Left hindlimb (tissue), 1 donor: ENCODE measurements around the gene ACR.
"Not testable (repeated sequence)": the region's sequence is repeated elsewhere in the genome, so short reads cannot be mapped to it uniquely, and the experiment has no call there.

Experiments
- DNase-seq: peaks from one replicate; pipeline ENCODE4 v3.0.0-alpha.2; 2018

ACR gene

DNA sequence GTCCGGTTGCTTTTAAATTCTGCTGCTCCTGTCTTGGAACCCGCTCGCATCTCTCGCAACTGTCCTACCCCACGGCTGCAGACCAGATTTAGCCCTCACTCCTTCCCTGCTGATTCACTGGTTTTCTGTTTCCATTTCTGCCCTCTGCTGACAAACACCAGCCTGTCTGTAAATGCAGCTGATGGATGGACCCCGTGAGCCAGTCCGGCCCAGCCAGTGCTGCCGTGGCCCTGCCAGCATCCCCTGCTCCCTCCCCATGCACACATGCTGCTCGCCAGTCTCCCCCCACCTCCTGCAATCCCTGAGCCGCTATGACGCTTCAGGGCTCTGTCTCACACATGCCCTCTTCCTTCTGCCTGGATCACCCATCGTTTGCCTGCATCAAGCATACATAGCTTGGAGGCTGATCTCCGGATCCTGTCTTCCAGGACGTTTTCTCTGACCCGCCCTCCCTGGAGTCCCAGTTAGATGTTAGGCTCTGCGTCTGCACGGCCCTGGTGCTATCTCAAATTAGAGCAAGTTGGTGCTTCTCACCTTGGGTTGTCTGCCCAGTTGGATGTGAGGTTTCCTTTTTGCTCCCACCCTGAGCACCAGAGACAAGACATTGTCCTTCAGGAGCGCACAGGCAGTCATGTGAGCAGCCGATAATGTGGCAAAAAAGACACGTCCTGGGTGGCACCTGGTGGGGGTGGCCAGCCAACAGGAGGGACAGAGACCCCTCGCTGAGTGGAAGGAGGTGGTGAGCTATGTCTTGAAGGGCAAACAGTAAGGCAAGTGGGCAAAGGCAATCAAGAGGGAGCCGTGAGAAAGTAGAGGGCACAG is 4.3 kb upstream of the ACR start:
- DNase-seq = peak; percentile 39

DNA sequence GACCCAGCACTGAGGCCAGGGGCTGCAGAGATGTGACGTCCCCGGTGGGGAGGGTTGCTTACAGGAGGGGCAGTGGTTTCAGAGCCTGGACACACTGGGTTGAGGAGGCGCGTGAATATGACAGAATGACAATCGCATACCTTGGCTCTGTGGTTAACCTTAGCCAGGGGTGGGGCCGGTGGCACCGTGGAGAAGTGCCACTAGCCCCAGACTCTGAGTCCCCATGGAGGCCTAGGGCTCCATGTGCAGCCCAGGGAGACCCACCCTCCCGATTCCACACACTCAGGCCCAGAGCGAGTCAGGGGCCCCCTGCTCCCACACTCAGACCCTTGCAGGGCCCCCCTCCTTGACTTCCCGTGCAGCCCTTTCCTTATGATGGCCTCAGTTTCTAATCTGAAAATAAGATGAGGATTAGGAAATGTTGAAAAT is 3.6 kb upstream of the ACR start:
- peak; percentile 13 for DNase-seq

DNA sequence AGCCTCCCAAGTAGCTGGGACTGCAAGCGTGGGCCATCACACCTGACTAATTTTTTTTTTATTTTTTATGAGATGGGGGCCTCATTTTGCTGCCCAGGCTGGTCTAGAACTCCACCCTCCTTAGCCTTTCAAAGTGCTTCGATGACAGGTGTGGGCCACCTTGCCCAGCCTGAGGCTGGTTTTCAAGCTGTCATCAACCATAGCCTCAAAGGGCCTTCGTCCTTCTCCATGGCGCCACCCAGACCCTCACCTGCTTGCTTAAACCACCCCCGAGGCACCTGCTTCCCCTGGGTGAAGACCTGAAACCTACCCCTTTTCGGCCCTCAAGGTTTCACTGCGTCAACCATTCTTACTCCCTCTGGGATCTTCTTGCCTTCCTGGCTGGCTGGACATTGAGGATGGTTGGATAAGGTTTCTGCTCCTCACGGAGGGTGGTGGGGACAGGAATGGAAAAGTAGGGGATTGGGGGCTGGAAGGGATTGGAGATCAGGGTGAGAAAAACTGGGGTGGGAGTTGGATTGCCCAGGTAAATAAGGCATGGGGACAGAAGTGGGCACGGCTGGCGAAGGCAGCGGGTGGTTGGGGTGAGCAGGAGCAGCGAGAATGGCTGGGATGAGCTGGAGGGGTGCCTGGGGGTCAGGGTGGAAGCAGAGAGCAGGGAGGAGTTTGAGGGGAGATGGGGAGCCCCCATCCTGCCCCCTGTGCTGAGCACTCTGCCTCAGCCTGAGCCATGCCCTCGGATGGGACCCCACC is 2.8 kb upstream of the ACR start:
- DNase-seq = peak; percentile 4

DNA sequence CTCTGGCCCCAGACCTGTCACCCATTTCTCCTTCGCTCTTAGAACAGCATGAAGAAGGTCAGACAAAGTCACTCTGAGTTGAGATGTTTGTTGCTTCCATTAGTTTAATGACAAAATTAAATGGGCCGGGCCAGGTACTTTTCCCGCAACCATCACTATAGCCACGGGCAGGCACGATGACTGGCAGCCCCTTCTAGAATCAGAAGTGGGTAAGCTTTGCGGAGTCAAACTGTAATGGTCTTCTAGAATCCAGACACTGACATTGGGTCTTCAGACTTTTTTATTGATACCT is 2.3 kb upstream of the ACR start:
- peak; percentile 5 for DNase-seq

DNA sequence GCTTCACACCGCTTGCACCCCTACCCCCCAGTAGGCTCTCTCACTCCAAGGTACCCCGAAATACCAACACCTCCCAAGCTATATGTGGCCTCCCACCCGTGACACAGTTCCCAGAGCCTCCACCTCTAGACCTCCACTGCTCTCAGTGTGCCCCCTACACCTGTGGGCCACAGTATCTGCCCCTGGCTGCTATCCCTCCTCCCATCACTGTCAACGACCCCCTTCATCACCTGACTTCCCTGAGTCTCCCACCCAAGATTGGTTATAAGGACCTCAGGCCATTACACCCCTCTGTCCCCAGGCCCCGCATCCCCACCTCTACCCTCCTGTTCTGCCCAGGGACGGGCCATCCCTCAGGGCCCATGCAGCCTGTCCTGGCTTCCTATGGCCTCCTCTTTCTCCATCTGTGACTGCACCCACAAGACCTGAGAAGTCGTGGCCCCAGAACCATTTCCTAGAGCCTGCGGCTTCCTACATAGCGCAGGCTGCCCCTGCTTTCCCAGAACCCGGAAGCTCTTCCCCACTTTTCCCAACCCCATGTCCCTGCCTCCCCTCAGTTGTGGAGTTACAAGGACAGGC is 734 bp downstream of the ACR start:
- peak; percentile 13 for DNase-seq

DNA sequence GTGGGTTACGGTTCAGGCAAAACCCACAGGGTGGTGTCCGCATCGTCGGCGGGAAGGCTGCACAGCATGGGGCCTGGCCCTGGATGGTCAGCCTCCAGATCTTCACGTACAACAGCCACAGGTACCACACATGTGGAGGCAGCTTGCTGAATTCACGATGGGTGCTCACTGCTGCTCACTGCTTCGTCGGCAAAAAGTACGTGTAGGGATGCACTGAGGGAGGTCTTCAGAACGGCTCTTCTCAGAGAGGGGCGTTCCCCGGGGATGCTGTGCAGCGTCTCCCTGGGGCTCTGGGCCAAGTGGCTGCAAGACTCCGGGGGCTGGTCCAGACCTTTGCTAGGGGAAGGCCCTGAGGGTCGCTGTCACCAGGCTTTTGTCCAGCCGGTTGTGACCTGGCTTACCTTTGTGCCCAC is 1.3 kb downstream of the ACR start:
- peak; percentile 27 for DNase-seq

DNA sequence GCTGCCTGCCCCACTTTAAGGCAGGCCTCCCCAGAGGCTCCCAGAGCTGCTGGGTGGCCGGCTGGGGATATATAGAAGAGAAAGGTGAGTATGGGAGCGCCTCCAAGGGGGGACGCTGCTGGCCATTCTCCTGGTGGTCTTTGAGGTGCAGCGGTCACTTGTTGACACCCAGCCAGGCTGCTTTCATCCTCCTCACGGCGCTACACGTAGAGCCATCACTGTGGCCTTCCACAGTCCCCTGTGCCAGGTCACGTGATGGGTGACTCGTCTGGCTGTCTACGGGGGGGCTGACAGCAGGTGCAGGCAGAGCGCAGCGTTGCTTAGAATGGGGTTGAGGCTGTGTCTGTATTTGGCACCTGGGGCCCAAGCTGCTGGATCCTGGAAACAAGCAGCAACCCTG is 1.9 kb downstream of the ACR start:
- DNase-seq = peak; percentile 29

DNA sequence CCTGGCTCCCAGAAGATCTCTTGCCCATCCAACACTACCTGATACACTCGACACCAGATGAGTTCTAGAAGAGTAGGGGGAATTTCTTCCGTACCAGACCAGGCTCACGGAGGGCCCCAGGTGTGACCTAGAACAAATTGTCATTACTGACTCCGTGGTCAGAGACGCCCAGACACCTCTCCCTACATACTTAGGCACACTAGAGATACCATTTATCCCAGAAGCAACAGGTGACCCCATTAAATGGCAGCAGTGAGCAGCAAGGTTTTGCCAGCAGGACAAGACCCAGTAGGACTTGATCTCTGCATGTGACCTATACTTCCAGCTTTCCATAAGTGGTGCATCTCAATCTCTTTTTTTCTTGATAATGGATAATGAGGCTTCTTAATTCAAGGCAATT is 2.7 kb downstream of the ACR start:
- DNase-seq = not testable (repeated sequence)

DNA sequence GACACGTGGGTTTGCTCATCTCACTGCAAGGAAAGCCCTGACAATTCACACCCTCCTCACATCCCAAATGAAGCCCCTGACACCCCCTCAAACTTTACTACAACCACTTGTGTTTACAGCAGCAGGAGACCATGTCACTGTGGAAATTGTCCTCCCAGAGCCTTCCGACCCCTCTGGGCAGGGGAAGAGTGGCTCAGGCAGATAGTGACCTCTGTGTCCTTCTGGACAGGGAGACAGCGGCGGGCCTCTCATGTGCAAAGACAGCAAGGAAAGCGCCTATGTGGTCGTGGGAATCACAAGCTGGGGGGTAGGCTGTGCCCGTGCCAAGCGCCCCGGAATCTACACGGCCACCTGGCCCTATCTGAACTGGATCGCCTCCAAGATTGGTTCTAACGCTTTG is 6.4 kb downstream of the ACR start:
- DNase-seq = not testable (repeated sequence)

DNA sequence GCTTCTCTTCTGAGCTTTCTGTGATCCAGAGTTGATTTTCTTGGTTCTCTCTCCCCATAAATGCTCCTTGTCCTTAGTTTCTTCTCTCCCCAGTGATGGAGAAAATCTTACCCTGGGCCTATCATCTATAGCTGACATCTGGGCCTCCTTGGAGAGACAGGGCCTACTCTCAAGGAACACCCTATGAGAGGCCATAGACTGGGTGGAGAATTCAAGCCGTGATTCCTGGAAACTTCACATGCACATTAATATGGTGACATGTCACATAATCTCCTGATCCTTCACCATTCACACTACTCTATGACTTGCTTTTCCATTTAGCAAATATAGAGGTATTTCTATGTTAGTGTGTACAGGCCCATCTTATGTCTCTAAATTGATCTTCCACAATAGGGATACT is 9.5 kb downstream of the ACR start:
- DNase-seq = not testable (repeated sequence)

DNA sequence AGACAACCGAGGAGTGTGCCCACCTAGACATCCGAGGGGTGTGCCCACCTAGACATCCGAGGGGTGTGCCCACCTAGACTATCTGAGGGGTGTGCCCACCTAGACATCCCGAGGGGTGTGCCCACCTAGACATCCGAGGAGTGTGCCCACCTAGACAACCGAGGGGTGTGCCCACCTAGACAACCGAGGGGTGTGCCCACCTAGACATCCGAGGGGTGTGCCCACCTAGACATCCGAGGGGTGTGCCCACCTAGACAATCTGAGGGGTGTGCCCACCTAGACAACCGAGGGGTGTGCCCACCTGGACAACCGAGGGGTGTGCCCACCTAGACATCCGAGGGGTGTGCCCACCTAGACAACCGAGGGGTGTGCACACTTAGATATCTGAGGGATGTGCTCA is 10.6 kb downstream of the ACR start:
- DNase-seq = not testable (repeated sequence)

DNA sequence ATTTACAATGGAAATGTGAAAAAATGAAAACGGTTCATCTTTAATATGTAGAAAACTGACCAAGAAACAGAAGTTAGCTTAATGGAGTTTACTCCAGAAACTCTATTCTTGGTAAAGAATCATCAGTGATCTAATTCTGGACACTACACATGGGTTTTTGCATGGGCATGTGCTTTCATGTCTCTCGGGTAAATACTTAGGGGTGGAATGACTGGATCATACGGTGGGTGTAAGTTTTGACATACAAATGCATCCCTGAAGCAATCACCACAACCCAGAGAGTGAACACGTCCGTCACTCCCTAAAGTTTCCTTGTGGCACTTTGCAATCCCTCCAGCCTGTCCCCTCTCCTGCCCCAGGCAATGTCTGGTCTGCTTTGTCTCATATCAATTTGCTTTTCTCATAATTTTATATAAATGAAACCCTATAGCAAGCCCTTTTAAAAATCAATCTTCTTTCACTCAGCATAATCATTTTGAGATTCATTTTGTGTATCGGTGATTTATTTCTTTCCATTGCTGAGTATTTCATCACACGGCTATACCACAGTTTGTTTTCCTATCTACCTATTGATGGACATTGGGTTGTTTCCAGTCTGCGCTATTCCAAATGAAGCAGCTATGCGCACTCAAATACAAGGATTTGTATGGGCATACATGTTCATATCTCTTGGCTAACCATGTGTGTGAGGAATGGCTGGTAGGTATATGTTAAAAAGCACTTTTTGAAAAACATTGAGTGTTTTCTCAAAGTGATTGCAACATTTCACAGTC is 11.5 kb downstream of the ACR start:
- not testable (repeated sequence) for DNase-seq

DNA sequence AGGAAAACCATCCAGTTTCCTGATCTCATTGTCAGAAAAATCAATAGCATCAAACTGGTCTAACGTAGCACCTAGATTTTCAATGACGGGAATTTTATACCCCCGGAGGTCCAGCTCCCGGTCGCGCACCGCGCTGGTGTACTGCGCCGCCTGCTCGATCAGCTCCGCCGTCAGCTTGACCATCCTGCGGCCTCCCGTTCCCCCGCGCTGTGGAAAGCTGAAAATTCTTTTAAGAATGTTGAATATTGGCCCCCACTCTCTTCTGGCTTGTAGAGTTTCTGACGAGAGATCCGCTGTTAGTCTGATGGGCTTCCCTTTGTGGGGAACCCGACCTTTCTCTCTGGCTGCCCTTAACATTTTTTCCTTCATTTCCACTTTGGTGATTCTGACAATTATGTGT is 17.2 kb downstream of the ACR start:
- not testable (repeated sequence) for DNase-seq

DNA sequence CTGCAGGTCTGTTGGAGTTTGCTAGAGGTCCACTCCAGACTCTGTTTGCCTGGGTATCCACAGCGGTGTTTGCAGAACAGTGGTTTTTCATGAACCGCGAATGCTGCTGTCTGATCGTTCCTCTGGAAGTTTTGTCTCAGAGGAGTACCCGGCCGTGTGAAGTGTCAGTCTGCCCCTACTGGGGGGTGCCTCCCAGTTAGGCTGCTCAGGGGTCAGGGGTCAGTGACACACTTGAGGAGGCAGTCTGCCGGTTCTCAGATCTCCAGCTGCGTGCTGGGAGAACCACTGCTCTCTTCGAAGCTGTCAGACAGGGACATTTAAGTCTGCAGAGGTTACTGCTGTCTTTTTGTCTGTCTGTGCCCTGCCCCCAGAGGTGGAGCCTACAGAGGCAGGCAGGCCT is 18.4 kb downstream of the ACR start:
- not testable (repeated sequence) for DNase-seq

DNA sequence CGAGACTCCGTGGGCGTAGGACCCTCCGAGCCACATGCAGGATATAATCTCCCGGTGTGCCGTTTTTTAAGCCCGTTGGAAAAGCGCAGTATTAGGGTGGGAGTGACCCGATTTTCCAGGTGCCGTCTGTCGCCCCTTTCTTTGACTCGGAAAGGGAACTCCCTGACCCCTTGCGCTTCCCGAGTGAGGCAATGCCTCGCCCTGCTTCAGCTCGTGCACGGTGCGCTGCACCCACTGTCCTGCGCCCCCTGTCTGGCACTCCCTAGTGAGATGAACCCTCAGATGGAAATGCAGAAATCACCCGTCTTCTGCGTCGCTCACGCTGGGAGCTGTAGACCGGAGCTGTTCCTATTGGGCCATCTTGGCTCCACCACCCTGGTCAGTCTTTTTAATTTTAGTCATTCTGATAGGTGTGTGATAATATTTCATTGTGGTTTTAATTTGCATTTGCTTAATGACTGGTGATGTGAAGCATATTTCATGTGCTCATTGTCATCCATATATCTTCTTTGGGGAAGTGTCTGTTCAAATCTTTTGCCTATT is 19.0 kb downstream of the ACR start:
- not testable (repeated sequence) for DNase-seq

DNA sequence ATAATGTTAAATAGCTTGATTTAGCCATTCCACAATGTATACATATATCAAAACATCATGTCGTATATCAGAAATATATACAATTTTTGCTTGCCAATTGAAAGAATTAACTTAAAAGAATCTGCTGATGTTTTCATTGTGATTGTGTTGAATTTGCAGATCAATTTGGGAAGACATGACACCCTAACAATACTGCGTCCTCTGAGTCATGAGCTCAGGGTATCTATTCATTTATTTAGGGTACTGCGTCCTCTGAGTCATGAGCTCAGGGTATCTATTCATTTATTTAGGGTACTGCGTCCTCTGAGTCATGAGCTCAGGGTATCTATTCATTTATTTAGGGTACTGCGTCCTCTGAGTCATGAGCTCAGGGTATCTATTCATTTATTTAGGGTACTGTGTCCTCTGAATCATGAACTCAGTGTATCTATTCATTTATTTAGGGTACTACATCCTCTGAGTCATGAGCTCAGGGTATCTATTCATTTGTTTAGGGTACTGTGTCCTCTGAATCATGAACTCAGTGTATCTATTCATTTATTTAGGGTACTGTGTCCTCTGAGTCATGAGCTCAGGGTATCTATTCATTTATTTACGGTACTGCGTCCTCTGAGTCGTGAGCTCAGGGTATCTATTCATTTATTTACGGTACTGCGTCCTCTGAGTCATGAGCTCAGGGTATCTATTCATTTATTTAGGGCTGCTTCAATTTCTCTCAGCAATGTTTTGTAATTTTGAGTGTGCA is 21.8 kb downstream of the ACR start:
- not testable (repeated sequence) for DNase-seq

DNA sequence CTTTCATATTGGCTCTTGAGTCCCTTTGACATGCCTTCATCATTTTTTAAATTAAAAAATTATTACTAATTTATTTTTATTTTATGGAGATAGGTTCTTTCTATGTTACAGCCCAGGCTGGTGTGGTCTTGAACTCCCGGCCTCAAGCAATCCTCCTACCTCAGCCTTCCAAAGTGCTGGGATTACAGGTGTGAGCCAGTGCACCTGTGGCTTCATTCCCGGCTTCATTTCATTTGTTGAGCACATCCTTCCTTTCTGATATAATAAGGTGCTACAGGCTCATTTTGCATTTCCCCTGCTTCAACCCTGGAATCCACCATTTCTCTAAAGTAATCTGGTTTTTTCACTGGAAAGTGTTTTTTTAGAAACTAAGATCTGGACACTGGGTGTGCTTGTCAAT is 23.8 kb downstream of the ACR start:
- DNase-seq = not testable (repeated sequence)

DNA sequence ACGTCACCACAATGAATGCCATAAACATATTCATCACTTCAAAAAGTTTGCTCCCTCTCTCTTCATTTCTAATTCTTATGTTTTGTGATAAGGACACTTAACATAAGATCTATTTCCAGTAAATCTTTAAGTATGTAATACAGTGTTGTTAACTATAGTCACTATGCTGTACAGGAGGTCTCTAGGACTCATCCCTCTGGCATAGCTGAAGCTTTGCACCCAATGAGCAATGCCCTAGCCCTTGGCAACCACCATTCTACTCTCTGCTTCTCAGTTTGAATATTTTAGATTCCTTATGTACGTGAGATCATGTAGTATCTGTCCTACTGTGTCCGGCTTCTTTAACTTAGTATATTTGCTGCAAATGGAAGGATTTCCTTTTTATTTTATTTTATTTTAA is 26.3 kb downstream of the ACR start:
- not testable (repeated sequence) for DNase-seq

DNA sequence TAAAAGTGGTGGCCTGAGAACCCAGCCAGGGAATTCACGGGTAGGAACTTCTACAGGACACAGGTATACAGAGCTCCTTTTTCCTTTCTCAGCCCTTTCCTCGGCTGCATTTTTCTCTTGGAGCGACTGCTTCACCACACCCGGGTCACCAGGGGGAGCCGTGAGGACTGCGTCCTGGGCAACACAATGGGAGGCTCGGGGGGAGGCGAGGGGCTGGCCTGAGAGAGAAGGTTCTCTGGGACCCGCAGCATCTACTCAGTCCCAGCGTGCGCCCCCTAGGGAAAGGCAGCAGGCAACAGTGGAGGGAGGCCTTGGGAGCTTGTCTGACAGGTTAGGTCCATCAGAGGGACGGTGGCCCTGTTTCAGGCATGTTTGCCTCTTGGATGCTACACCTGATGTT is 37.1 kb downstream of the ACR start:
- DNase-seq = not testable (repeated sequence)

DNA sequence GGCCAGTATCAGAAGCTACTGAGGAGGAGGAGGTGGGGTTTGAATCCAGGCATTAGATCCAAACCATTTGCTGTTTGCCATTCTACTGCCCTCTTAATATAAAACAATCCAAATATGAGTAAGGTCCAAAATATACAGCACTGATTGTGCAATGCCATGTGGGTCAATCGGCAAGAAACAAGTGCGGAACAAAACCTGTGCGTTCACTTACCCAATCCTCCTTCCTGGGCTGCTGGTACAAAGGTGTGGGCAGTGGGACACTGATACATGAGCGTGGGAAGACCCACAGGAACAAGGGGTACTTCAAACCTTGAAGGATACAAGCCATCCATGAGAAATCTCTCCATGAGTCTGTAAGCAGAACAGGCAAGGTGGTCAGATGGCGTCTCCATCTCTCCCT is 39.6 kb downstream of the ACR start:
- DNase-seq = not testable (repeated sequence)

DNA sequence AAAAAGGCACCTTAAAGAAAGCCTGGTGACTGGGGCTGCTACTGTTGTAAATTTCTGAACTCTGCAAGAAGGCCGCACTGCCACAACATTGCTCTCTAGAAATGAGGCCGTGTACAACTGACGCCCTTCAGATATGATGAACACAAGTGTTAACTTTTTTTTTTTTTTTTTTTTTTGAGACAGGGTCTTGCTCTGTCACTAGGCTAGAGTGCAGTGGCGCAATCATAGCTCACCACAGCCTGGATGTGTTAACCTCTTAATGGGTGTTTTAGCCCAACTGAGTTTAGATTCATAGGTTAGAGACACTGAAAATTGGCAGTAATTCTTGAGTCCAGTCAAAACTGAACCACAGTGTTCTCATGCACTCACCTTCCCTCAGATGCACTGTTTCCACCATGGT is 42.2 kb downstream of the ACR start:
- not testable (repeated sequence) for DNase-seq

DNA sequence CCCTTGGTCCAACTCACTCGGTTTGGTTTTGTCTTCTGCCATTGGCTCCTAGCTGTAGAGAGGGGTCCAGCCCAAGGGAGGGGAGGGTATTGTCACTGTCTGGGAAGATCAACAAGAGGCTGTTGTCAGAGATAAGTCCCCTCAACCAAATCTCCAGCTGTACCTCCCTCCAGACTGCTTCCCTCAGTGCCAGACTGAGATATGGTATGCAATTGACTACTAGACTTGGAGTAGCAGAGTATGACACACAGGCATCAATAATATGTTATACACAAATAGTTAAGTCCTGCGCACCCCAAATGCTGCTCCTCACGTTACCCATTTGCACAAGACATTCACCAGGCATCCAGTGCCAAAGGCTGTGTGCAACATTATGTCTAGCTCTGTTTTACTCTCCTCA is 44.2 kb downstream of the ACR start:
- DNase-seq = not testable (repeated sequence)
